HG03025 (cell line): Measurements from ENCODE around the gene CTR9.
A peak's percentile ranks its signal among the peaks of the same experiment; 100 is the strongest.
"Not testable (repeated sequence)": the region's sequence is repeated elsewhere in the genome, so short reads cannot be mapped to it uniquely, and the experiment has no call there.

ENCODE experiments used
- ATAC-seq: cut with Tn5 transposase; IDR thresholded peaks from one replicate; pipeline ENCODE4 v1.9.1; 2021; ENCODE audit warnings: mild to moderate bottlenecking, moderate library complexity; ENCODE audit not compliant: unreplicated experiment, low FRiP score

The CTR9 gene

GRCh38 chr11:10808553-10809372 lies 57.7 kb downstream of the CTR9 start, which contains the start of gene EIF4G2:
Gene EIF4G2, minus strand, starts transcription at chr11:10808926.
- peak; percentile 91 for ATAC-seq

DNA sequence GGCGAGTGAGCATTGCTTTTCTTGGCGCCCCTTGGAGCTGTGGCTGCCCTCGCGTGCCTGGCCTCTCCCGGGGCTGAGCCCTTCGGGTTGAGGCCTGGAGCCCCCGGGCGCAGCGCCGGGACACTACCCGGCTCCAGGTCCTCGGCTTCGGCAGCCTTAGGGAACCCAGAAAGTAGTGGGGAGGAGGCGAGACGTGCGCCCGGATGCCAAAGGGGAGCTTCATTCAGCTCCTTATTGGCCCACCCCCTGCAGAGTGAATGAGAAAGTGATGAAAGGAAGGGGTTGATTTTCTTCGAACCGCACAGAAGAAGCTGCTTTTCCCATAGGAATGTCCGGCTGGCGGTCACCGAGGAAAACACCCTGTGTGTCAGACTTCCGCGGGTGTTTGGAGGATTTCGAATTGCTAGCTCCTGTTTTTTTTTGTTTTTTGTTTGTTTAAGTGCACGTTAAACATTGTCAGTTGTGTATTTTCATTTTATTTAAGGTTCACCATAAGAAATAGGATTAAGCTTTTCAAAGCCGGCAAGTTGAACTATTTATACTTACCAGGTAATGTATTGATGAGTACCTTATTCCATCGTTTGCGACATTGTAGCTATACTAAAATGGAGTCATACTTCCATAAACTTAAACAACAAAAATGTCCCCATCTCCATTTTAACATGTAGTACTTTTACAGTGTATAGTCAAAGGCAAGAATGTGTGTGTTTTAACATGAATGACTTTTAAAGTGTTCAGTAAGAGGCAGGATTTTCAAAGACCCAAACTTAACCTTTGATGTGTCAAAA lies 58.5 kb downstream of the CTR9 start:
- ATAC-seq: peak; percentile 13

GRCh38 chr11:10813945-10814344 lies 62.9 kb downstream of the CTR9 start:
- ATAC-seq: no peak

DNA sequence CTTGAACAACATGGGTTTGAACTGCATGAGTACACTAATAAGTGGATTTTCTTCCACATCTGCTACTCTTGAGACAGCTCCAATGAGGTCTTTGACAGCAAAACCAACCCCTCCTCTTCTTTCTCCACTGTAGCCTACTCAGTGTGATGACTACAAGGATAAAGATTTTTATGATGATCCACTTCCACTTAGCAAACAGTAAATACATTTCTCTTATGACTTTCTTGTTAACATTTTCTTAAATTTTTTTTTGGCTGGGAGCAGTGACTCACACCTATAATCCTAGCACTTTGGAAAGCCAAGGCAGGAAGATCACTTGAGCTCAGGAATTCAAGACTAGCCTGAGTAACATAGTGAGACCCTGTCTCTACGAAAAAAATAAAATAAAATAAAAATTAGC lies 67.5 kb downstream of the CTR9 start:
- ATAC-seq: no peak

DNA sequence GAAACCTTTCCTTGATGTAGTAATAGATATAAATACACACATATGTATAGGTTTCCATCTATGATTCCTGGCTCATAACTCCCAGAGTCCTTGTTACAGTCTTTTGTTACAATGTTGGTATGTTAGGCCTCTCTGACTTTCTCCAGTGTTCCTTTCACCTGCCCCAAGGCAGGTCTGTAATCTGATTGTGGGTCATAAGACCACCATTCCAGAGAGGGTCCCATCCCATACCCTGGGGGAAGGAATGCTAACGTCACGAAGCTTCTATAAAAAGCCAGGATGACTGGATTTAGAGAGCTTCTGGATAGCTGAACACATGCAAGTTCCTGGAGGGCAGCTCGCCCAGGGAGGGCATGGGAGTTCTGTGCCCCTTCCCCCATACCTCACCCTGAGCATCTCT lies 71.4 kb downstream of the CTR9 start:
- ATAC-seq: not testable (repeated sequence)

DNA sequence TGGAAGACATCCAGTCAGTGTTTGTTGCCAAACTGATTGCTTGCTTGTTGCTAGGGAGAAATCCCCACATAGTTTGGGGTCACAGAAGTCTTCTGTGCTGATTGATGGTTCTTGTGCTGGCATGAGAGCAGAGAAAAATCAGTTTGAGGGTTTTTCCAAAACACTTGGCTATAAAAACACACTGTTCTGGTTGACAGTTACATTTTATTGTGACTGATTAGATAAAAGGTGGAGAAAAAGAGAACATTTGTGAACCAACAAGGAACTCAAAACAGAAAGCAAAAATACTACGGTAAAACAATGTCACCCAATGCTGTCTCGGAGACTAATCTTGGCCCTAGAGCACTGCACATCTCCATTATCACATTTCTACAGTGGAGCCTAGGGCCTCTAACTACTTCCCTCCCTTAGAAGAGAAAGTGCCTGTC lies 72.1 kb downstream of the CTR9 start:
- ATAC-seq: no peak

GRCh38 chr11:10824888-10825287 lies 73.8 kb downstream of the CTR9 start:
- ATAC-seq: no peak

- ATAC-seq: no peak
These were observed 77.4 kb downstream of the CTR9 start for GRCh38 chr11:10828402-10828801.

DNA sequence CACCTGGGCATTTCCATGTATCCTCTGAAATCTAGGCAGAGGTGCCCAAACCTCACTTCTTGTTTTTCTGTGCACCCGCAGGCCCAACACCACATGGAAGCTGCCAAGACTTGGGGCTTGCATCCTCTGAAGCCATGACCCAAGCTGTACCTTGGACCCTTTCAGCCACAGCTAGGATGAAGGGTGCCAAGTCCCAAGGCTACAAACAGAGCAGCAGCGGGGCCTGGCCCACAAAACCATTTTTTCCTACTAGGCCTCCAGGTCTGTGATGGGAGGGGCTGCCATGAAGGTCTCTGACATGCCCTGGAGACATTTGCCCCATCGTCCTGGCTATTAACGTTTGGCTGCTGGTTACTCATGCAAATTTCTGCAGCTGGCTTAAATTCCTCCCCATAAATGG lies 78.1 kb downstream of the CTR9 start:
- ATAC-seq: no peak
